Hindlimb muscle (tissue), 1 donor: ENCODE results near the gene TBX5. TPM values are rescaled to one million over a fixed set of nuclear protein-coding genes. Genes with fewer than 3 reads are reported as not detected.
"Not testable (repeated sequence)": the region's sequence is repeated elsewhere in the genome, so short reads cannot be mapped to it uniquely, and the experiment has no call there.

ENCODE experiments used
- DNase-seq: peaks from one replicate; pipeline ENCODE4 v3.0.0-alpha.2; 2013
- polyA plus RNA-seq: library from polyadenylated mRNA; unstranded; fragments of 120-200 nt; gene quantifications from one replicate; pipeline ENCODE4 v1.2.1, GENCODE V29; 2013; ENCODE audit not compliant: insufficient read length

The TBX5 gene
- polyA plus RNA-seq, 1 donor: 0.43 TPM

DNA sequence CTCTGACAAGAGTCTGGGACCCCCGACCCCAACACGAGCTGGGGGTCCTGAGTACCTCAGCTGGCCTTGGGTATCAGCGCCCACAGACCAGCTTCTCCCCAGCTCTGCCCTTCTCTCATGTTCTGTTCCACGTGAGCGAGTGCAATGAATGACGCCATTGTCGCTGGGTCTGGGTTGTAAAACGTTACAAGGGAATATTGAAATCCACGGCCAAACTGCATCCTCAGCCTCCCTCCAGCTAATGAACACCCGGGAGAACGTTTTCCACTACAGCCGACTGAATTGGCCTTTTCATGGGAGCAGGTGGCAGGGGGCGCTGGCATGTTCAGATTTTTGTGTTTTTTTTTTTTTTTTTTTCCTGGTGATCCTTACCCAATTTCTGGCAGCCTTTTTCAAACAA, 34.7 kb downstream of the TBX5 start:
- no peak for DNase-seq

DNA sequence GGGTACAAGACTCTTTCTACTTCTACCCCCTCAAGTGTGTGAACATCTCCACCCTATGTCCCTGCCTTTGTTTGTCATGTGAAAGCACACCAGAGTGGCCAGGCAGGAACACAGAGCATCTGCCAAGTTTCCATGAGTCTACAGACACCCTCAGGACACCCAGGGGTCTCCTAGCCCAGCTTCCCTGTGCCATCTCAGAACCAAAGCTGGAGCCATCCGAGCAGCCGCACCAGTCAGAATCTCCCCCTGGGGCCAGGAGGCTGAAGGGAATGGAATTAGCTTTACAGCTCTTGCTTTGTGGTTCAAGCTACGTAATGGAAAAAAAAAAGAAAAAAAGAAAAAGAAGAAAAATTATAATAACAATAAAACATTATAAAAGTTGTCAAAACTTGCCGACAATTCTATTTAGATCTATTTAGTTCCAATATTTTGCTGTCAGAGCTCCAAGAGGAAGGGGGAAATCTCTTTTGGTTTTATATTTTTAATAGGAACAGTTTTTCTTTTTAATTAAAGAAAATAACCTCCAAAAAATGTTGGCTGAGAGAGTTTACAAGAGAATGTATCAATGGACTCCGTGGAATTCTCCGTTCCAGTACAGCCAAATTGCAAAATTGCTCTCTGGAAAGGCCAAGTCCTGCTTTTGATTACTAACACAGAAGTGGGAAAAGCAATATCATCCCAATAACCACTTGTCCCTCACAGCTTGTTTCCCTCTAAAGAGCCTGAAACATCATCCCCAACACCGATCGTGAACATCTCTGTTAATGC, 37.1 kb downstream of the TBX5 start:
- DNase-seq: peak; percentile 54

- DNase-seq: no peak
These were observed 44.0 kb downstream of the TBX5 start for GRCh38 chr12:114361992-114362391.

DNA sequence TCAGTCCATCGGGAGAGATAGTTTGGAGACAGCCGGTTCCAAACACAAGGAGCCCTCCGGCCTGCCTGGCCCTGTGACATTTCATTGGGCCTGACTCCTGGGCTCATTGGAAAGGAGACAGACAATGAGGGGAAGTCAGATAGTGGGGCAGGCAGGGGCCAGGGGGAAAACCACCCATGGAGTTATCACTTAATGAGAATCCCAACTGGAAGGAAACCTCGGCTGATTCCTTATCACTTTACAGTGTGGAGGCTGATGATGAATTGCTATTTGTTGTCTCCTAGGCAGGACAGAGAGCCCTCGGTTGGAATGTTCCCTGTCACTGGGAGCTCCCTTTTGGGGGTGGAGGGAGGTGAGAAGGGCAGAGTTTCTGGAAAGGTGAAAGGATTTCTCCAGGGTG, 44.4 kb downstream of the TBX5 start:
- no peak for DNase-seq

GRCh38 chr12:114360485-114360884, 45.5 kb downstream of the TBX5 start:
- DNase-seq: no peak

- no peak for DNase-seq
These were observed 50.4 kb downstream of the TBX5 start for GRCh38 chr12:114355389-114356088.

DNA sequence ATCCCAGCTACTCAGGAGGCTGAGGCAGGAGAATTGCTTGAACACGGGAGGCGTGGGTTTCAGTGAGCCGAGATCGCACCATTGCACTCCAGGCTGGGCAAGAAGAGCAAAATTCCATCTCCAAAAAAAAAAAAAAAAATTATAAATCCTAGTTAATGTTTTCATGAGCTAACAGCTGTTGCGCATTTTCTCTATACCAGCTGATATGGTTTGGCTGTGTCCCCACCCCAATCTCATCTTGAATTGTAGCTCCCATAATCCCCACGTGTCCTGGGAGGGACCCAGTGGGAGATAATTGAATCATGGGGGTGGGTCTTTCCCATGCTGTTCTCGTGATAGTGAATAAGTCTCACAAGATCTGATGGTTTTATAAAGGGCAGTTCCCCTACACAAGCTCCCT, 56.7 kb downstream of the TBX5 start:
- not testable (repeated sequence) for DNase-seq

DNA sequence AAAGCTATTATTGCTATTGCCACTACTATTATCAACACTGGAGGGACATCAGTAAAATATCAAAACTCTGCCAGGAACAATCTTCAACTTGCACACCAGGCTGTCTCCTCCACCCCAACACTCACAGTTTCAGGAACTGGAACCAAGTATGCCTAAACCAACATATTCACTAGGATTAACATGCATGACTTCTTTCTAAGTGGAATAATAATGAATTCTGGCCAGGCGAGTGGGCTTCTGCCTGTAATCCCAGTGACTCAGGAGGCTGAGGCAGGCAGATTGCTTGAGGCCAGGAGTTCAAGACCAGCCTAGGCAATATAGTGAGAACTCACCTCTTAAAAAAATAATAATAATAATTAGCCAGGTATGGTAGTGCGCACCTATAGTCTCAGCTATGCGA, 58.1 kb downstream of the TBX5 start:
- DNase-seq: no peak

- DNase-seq: no peak
These were observed 61.1 kb downstream of the TBX5 start for GRCh38 chr12:114344831-114345230.

GRCh38 chr12:114344303-114344663, 61.7 kb downstream of the TBX5 start:
- no peak for DNase-seq

- DNase-seq: no peak
These were observed 62.2 kb downstream of the TBX5 start for GRCh38 chr12:114343585-114344302.

GRCh38 chr12:114342656-114343055, 63.3 kb downstream of the TBX5 start:
- no peak for DNase-seq

GRCh38 chr12:114341635-114342034, 64.3 kb downstream of the TBX5 start:
- no peak for DNase-seq

- DNase-seq: no peak
These were observed 65.7 kb downstream of the TBX5 start for GRCh38 chr12:114340231-114340630.

DNA sequence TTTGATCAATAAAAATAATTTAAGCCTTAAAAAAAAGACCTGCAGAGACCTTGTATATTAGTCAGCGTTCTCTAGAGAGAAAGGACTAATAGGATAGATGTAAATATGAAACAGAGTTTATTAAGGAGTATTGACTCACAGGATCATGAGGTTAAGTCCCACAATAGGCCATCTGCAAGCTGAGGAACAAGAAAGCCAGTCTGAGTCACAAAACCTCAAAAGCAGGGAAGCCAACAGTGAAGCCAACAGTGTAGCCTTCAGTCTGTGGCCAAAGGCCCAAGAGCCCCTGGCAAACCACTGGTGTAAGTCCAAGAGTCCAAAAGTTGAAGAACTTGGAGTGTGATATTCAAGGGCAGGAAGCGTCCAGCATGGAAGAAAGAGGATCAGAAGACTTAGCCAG, 66.3 kb downstream of the TBX5 start:
- no peak for DNase-seq

- DNase-seq: no peak
These were observed 70.3 kb downstream of the TBX5 start for GRCh38 chr12:114335607-114336006.

DNA sequence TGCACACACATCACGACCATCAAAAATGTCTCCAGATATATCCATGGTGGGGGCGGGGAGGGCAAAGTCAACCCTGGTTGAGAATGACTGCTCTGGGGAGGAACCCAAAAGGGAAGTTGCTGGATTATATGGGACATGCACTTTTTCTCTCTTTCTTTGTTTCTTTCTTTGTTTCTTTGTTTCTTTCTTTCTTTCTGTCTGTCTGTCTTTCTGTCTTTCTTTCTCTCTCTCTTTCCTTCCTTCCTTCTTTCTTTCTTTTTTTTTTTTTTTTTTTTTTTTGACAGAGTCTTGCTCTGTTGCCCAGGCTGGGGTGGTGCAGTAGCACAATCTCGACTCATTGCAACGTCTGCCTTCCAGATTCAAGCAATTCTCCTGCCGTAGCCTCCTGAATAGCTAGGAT, 71.5 kb downstream of the TBX5 start:
- DNase-seq: no peak

GRCh38 chr12:114328292-114328691, 77.7 kb downstream of the TBX5 start:
- DNase-seq: no peak

- no peak for DNase-seq
These were observed 78.2 kb downstream of the TBX5 start for GRCh38 chr12:114327765-114328164.

DNA sequence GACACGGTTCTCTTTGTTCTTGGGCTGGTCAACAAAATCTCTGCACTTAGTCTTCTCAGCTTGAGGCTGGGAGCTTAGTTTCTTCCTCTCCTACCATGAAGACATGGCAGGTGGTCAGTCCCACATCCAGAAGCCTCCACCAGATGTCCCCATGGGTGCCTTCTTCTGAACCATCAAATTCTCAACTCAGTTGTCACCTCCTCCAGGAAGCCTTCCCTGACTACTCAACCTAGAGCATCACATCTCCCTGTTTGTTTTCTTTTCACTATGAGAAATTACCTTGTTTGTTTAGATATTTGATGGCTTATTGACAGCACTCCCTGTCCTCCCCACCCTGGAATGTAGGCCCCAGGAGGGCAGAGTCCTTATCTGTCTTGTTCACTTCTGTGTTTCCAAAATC, 84.4 kb downstream of the TBX5 start:
- no peak for DNase-seq

DNA sequence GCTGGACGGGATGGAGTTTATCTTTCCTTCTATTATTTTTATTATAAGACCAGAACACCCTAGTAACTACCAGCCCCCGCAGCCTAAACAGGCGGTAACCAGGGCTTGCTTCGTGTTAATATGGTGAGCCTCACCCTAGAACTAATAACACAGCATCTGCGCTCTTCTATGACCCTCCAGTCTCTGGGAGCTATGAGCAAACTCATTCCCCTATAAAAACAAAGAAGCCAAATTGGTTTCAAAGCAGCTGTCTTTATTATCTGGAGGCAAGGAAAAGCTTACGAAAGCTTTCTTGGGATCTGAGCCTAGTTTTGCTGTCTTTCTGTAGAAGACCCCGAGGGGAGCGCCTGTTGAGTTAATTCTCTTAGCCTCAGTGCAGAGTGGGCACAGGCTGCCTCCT, 85.0 kb downstream of the TBX5 start:
- DNase-seq: no peak

- no peak for DNase-seq
These were observed 85.8 kb downstream of the TBX5 start for GRCh38 chr12:114320101-114320500.

- DNase-seq: no peak
These were observed 86.5 kb downstream of the TBX5 start for GRCh38 chr12:114319422-114319821.

DNA sequence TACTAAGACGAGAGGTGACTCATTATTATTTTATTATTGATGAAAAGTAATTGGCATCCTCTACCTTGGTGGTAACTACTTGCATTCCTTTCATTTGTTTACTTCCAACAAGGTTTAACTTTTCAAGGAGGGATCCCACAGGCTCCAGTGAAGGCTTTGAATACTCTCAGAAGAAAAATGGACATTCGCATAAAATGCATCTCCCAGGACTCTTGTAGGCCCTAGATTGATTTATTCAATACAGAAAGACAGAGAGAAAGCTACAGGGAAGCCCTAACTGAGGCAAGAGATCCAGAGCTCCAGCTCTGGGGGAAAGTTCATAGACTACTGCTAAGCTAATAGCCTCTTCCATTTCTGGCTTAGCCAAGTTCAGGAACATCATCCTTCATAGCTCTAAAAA, 87.0 kb downstream of the TBX5 start:
- DNase-seq: no peak
